HG03280 (cell line): ENCODE results near the gene CHCHD10.

Source experiments
- ATAC-seq: cut with Tn5 transposase; IDR thresholded peaks from one replicate; pipeline ENCODE4 v1.9.1; 2021; ENCODE audit warnings: mild to moderate bottlenecking, moderate library complexity; ENCODE audit not compliant: unreplicated experiment

The CHCHD10 gene

DNA sequence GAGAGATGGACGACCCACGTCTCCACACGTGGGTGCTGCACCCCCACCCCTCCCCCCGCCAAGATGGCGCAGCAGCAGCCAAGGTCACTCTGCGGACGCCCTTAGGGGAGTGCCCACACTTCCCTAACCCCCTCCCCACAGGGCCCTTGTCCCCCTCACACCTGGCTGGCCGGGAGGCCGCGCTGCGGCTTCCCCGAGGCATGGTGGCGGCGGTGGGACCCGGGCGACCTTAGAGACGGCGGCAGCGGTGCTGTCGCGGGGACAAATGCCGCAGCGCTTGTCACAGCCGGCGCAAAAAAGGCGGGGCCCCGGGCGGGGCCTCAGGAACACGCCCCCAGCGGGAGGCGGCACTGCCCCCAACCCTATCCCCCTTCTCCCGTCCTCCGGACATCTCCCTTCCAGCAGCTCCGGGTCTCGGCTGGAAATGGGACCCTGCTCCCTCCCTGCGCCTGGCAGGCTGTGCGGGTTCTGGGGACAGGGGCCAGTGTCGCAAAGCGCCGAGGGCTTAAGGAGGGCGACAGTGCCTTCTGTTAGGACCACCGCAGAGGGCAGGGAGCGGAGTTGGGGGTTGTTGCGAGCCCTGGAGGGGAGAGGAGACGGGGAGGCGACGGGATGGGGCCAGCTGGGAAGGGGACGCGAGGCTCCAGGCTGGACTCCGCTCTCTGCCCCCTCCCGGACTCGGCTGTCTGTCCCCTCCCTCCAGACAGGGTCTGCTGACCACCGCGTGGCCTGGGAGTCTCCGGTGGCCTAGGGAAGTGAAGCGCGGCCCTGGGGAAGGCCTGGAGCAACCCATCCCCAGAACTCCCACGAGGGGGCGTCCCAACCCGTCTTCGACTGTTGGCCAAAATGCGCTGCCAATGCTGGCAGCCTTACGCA is at the start of gene CHCHD10:
Gene CHCHD10 (minus strand): TSS at position 300 of the 876 bp plus-strand sequence. CDS start 98 bp downstream, at position 202.
- peak; percentile 64 for ATAC-seq

DNA sequence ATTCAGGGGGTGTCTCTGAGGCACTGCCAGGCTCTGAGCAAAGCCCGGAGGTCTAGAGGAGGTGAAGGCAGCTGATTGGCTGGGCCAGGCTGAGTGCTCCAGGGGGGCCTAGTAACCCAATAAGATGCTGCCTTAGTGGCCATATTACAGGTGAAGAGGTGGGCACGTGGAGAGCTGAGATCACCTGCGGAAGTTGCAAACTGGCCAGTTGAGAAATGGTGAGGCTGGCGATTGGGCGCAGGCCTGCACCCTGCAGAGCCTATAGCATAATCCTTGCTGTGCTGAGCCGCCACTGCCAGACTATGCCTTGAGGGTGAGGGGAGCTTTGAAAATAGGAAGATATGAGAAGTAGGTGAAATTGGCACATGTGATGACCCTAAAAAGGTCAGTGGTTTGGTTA is 49.4 kb upstream of the CHCHD10 start:
- no peak for ATAC-seq

DNA sequence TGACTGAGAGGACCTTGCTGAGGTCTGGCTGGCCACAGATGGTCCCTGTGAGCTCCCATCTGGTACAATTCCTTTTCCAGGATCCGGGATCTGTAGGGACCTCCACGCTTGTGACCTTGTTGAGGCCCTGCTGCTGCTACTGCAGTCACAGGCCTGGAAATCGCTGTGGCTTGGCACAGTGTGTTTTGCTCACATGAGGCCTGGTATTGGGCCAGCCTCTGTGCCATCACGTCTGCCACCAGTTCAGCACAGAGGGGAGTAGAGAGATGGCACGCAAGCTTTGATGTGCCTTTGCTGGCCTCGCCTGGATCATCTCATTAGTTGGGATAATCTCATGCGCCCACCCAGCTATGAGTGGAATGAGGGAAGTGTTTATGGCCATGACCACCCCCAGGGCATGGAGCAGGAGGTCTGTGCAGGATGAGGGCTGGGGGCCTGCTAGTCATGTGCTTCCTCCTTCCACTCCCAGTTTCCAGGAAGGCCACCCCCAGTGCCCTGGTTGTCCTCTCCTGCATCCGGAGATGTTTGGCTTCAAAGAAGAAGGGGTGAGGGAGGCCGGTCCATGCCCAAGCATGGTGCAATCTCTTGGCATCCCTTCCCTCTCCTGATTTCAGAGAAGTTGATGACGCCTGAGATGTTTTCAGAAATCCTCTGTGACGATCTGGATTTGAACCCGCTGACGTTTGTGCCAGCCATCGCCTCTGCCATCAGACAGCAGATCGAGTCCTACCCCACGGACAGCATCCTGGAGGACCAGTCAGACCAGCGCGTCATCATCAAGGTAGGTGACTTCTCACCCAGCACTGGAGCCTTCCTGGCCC is 48.6 kb upstream of the CHCHD10 start:
- no peak for ATAC-seq

DNA sequence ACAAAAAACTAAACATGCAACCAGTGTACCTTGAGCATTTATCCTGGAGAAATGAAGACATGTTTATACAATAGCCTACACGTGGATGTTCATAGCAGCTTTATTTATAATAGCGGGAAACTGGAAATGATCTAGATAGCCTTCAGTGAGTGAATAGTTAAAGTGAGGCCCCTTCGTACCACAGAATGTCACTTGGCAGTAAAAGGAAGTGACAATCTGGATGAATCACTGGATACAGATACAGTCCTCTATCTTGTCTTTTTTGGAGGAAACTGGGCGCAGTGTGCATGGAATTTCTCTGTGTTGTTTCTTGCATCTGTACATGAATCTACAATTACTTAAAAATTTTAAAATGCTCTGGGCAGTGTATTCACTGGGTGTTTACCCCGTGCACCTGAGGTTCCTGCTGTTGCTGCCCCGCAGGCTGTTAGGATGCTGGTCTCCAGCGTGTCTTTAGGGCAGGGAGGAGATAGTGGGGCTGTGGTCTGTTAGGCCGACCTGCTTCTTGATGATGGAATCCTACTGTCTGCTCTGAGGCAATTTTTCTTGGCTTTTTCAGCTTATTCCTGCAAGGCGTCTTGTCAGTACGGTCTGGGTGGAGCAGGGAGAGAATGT is 47.9 kb upstream of the CHCHD10 start:
- ATAC-seq: no peak

DNA sequence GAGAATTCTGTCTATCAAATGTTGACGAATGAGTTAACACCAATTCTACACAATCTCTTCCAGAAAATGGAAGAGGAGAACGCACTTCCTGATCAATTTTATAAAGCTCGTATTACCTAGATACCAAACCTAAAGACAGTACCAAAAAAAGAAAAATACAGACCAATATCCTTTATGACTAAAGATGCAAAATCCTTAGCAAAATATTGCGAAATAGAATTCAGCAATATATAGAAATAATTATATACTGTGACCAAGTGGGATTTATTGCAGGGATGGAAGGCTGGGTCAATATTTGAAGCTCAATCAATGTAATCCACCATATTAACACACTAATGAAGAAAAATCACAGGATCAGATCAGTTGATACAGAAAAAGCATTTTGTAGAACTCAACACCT is 44.6 kb upstream of the CHCHD10 start:
- ATAC-seq: no peak

DNA sequence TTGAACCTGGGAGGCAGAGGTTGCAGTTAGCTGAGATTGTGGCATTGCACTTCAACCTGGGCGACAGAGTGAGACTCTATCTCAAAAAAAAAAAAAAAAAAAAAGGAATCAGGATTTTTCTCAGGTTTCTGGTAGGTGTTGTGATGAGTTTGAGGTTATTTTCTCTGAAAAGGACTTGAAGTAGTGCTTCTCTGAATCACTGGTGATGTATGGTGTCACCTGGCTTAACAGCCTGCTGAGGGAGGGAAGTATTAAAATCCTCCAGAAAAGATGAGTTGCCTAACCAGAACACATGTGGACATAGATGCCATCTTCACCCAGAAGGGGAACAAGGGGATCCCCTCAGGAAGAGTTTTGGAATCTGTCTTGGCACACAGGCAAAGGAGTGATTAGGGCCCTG is 39.1 kb upstream of the CHCHD10 start:
- no peak for ATAC-seq

DNA sequence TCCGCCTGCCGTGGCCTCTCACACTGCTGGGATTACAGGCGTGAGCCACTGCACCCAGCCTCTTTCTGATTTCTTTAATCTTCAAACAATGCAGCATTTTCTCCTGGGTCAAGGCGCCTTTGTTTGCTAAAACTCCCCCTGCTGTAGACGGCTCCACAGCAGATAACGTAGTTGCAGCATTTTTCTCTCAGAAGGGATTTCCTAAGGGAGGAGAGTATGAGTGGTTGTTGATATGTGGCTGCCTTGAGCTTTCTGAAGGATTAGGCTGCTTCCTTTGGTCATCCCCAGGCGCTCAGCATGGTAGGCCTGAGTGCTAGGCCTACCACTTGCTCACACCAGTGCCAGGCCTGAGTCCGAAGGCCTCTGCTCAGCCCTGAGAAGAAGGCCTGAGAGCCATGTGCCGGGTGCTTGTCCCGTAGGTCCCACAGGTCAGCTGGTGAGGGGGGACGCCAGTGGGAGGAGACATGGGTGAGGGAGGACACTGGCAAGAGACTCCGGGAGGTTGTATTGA is 37.1 kb upstream of the CHCHD10 start:
- no peak for ATAC-seq

DNA sequence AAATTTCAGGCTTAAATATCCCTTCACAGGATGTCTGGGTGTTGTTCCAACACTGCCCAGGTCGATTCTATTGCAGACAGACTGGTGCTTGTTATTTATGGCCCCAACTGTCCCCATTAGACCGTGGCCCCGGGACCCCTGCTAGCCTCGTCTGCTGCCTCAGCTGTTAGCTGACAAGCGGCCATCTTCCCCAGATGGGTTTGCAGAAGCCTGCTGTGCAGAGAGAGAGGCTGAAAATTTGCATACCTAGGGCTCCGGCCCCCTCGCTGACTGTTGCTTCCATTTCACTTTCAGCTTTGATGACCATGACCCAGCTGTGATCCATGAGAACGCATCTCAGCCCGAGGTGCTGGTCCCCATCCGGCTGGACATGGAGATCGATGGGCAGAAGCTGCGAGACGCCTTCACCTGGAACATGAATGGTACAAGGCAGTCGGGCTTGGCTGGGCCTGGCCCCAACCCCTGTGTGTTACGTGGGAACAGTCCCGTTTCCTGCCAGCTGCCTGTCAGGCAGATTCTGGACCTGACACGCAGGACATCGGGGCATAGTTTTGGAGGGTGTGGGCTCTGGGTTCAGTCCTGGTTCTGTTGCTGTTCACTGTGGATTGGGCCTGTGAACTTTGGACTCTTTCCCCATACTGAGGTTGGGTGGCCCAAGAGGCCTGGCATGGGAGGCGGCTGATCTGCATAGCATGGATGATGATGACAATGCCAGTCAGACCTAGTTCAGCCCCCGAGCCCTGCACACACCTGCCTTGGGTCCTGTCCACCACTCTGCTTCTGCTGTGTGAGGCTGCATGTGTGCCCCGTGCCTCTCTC is 35.4 kb upstream of the CHCHD10 start:
- no peak for ATAC-seq

DNA sequence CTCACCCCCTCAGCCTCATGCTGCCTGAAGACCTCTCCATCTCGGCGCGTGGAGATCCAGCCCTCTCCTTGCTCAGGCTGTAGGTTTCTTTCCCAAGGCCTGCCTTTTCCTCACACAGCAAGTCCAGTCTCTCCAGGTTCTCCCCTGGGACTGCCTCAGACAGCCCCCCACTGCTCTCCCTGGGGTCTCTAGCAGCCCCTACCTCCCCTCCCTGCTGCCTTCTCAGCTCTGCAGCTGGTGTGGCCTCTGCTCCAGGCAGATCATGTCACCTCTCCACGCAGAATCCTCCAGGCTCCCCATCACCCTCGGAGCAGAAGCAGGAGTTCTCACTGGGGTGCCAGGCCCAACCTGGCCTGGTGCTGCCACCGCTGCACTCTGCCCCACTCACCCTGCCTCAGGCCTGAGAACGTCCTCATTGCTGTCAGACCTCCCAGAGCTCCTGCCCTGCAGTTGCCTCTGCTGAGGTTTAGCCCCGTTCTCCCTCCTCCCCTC is 34.2 kb upstream of the CHCHD10 start:
- no peak for ATAC-seq

DNA sequence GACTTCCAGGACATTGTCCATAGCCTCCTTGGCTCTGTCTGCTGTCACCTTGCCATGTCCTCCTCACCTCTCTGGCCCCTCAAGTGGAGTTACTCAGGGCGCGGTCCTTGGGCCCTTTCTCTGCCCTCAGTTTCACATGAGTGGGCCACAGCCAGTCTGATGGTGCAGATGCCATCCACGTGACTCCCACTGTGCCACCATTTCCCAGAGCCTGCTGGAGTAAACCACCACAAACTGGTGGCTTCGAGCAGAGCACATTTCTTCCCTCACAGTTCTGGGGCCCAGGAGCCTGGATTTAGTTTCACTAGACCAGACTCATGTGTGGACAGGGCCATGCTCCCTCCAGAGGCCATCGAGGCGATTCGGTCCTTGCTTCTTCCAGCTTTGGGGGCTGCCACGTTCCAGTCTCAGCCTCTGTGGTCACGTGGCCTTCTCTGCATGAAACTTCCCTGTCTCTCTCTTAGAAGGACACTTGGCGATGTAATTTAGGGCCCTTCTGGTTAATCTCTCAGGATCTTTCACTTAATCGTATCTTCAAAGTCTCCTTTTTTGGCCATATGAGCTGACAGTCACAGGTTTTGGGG is 33.6 kb upstream of the CHCHD10 start:
- no peak for ATAC-seq

DNA sequence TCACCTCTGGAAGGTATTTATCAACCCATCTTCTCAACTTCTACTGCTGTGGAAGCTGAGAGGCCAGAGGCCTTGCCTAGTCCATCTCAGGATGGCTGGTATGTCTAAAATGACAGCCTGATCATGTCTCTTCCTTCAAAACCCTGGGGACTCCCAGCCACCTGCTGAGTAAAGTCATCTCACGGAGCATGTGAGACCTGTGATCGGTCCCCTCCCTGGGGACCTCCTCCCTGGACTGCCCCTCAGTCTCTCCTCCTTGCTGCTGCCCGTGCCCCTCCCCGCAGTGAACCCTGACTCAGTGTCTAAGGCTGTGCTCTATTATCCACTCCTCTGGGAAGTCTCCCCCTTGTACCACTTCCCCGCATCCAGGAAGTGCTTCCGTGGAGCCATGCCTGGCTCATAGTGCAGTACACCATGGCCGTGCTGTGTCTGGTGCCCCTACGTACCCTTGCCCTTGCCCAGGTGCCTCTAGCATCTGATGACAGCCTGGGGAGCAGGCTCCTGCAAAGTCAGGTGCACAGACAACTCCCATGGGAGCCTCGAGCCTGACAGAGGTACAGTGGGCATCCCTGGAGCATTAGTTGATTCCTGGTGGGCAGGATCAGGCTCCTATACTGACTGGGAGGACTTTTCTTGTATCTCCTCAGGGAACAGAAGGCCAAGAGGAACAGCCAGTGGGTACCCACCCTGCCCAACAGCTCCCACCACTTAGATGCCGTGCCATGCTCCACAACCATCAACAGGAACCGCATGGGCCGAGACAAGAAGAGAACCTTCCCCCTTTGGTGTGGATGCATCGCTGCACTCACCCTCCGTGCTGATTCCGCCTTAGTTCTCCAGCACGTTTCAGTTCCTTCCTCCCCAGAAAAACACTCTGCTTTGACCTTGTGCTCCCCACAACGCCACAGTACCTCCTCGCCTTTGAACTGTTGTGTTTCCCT is 32.8 kb upstream of the CHCHD10 start:
- no peak for ATAC-seq

DNA sequence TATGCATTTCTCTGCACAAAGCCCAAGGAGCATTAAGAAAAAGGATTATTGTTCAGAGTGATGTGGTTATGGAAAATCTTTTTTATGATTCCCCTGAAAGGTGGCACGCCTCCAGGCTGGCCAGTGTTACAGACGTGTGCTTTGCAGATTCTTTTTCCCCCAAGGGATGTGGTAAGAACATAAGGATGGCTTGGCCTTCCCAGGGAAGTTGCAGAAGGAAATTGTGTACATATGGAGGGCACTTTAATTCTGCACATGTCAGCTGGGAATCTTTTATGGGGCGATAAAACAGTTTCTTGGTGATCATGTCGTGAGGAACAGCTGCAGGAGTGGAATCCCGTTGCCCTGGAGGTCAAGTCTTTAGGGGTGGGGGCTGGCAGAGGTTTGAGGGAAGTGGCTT is 28.7 kb upstream of the CHCHD10 start:
- ATAC-seq: no peak

DNA sequence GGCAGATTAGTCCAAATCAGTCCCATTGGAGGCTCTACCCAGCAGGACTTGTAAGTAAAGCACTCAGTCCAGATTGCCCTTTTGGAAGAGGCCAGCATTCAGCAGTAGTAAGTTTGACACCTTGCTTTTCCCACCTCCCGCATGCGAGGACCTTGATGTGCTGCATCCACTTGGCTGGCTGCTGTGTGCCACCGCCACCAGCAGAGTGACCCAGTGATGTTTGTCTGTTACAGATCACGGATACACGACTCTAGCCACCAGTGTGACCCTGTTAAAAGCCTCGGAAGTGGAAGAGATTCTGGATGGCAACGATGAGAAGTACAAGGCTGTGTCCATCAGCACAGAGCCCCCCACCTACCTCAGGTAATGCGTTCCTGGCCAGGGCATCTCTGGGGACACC is 25.6 kb upstream of the CHCHD10 start:
- ATAC-seq: no peak

DNA sequence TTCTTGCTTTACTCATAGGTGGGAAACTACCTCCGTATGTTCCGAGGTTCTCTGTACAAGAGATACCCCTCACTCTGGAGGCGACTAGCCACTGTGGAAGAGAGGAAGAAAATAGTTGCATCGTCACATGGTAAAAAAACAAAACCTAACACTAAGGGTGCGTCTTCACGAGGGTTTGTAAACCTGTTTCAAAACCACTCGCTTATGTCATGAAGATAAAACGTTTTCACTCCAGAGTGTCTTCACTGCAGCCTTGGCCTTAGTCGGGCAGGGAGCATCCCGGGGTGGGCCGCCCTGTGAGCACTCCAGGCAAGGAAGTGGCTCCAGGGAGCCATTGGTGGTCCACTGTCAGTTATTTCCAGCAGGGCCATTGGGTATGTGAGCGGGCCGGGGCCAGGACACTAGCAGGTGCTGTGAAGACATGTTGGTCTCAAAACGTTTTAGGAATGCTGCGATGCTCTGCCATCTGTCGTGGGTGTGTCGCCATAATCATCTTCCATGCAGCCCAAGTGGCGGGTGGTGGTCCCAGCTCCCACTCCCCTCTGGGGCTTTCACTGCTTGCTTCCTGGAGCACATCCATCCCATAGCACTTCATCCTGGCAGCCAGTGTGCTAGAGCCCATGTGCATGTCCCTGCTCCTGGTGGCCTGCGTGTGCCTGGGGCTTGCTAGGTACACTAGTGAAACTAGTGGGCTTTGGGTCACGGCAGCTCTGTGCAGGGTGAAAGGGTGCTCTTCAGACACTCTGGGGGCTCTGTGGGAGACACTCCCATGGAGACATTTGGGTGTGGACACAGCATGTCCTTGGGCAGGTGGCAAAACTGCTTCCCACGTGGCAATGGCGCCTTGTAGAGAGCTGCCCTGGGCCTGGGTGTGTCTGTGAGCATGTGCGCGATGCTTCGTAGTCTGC is 24.2 kb upstream of the CHCHD10 start:
- ATAC-seq: no peak

DNA sequence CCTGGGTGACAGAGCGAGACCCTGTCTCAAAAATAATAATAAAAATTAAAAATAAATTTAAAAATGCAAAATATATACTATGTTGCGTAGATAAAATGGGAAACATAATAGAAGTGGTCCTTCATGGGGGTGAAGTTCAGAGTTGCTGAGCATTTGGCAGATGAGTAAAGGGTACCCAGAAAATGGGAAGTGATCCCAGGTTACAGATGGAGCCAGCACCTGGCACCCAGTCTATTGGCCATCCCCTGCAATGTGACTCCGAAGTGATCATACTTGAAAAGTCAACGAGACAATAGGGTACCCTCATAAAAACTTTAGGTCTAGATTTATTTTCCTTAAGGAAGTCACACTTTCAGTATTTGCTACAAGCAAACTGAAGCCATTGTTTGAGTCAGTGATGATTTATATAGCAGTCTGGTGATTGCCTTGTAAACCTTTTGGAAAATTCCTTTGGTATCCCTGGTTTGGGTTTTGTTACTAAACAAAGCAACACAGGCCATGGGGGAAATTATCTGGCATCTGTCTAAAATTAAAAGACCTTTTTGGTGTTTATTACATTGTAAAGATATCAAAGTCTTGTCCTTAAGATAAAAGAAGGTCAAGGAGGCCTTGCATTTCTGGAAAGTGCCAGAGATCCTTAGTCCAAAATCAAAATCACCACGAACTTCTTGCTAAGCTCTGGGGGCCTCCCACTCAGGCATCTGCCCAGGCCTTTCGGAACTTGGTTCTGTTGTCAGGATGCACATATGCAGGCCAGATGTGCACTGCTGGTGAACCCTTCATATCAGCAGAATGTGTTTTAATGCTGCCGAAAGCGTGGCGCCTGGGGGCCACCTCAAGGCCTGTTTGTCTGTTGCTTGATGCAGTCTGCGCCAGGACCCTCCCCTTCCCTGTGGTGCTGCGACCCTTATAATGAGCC is 23.3 kb upstream of the CHCHD10 start:
- ATAC-seq: no peak

DNA sequence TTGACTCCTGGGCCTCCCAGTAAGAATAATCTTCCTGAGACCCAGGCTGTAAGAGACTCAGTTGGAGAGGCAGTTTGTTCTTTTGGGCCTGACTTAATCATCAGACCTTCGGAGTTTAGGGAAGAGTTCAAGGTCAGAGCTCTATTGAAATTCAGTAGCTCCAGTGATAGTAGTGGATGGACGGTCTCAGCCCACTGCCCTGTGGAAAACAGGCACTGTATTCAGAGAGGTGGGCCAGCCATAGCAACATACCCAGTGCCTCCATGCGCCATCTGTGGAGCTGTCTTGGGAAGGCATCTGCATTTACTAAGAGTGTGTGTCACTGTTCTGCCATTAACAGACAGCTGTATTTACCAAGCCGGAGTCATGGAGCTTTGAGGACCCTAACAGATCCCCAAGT is 21.9 kb upstream of the CHCHD10 start:
- no peak for ATAC-seq

DNA sequence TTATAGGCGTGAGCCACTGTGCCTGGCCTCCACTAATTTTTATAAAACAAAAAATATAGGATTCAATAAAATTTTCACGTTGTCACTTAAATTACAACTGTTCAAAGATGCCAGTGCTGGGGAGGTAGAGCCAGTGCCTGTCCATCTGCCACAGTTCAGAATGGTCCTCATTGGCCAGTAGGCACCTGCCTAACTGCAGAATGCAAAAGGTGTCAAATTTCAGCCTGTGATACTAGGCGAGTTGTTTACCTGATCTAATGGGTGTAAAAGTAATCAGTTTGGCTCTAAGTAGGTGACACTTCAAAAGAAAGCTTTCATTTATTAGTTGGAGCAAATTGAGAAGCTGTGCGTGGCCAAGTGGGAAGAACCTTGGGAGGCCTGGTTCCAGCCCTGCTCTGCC is 21.3 kb upstream of the CHCHD10 start:
- no peak for ATAC-seq
